ENCODE data around the gene SEC14L6. TPM values are rescaled to one million over a fixed set of nuclear protein-coding genes. Genes with fewer than 3 reads are reported as not detected.

Gene SEC14L6
- total RNA-seq, 4 donors from 2014 or later = 0.22 to 3.0 (median 0.54) TPM

GRCh38 chr22:30516731-30517130 lies 29.8 kb downstream of the SEC14L6 start:
- Histone ChIP-seq H3K9me3 (peaks cover 0 to 8% (median 0%) of the 10 kb centered on the region in 3 donors), H3K27me3 (peaks cover 19% of the 10 kb centered on the region), H3K4me3 (no peak overlapping the region), H3K36me3 (no peaks in the 10 kb centered on the region), H3K4me1 (no peaks in the 10 kb centered on the region), H3K27ac (no peak overlapping the region)
- no peak for ATAC-seq
- 69 to 91% methylated on average over 3 to 4 of the region's 5 CpGs for WGBS, 2 donors (ENCODE audit: low coverage in 1 of 2)
- no peak for TF ChIP-seq CTCF (IDR thresholded peaks at IDR 0.05)
- no peak for TF ChIP-seq EP300 (IDR thresholded peaks at IDR 0.05)
- no peak for TF ChIP-seq POLR2A (IDR thresholded peaks at IDR 0.05)
- TF ChIP-seq POLR2AphosphoS5 (IDR thresholded peaks at IDR 0.05) = no peak

GRCh38 chr22:30516273-30516672 lies 30.3 kb downstream of the SEC14L6 start:
- Histone ChIP-seq H3K27ac (no peak overlapping the region), H3K4me1 (no peaks in the 10 kb centered on the region), H3K4me3 (no peak overlapping the region), H3K9me3 (peaks cover 0 to 8% (median 0%) of the 10 kb centered on the region in 3 donors), H3K27me3 (peaks cover 19% of the 10 kb centered on the region), H3K36me3 (no peaks in the 10 kb centered on the region)
- no peak for TF ChIP-seq EP300 (IDR thresholded peaks at IDR 0.05)
- no peak for TF ChIP-seq POLR2A (IDR thresholded peaks at IDR 0.05)
- no peak for TF ChIP-seq CTCF (IDR thresholded peaks at IDR 0.05)
- no peak for TF ChIP-seq POLR2AphosphoS5 (IDR thresholded peaks at IDR 0.05)
- ATAC-seq = no peak
- 87 to 90% methylated on average over 3 to 5 of the region's 6 CpGs for WGBS, 2 donors (ENCODE audit: low coverage in 1 of 2)

- Histone ChIP-seq H3K4me3 (no peak overlapping the region), H3K9me3 (peaks cover 0 to 8% (median 0%) of the 10 kb centered on the region in 3 donors), H3K4me1 (no peaks in the 10 kb centered on the region), H3K36me3 (no peaks in the 10 kb centered on the region), H3K27ac (no peak overlapping the region), H3K27me3 (peaks cover 7% of the 10 kb centered on the region)
- ATAC-seq = no peak
- WGBS, 2 donors (ENCODE audit: low coverage in 1 of 2) = 100% methylated on average over 1 of the region's 4 CpGs; no CpG with 5 or more reads in 1 of the 2 donors
- TF ChIP-seq POLR2AphosphoS5 (IDR thresholded peaks at IDR 0.05) (no peak), POLR2A (IDR thresholded peaks at IDR 0.05) (no peak), CTCF (IDR thresholded peaks at IDR 0.05) (no peak), EP300 (IDR thresholded peaks at IDR 0.05) (no peak)
These were observed 32.3 kb downstream of the SEC14L6 start for GRCh38 chr22:30514252-30514651.

GRCh38 chr22:30513462-30513861 lies 33.1 kb downstream of the SEC14L6 start:
- H3K27me3 ChIP-seq = peaks cover 13% of the 10 kb centered on the region
- H3K4me1 ChIP-seq = no peaks in the 10 kb centered on the region
- no peaks in the 10 kb centered on the region for H3K36me3 ChIP-seq
- TF ChIP-seq EP300 (IDR thresholded peaks at IDR 0.05) (no peak), POLR2A (IDR thresholded peaks at IDR 0.05) (no peak), POLR2AphosphoS5 (IDR thresholded peaks at IDR 0.05) (no peak), CTCF (IDR thresholded peaks at IDR 0.05) (no peak)
- ATAC-seq = no peak
- H3K4me3 ChIP-seq = no peak overlapping the region
- H3K27ac ChIP-seq = no peak overlapping the region
- peaks cover 0 to 8% (median 0%) of the 10 kb centered on the region in 3 donors for H3K9me3 ChIP-seq
- WGBS, 2 donors (ENCODE audit: low coverage in 1 of 2) = 90 to 100% methylated on average over 3 to 6 of the region's 6 CpGs

GRCh38 chr22:30511911-30512310 lies 34.6 kb downstream of the SEC14L6 start:
- no peaks in the 10 kb centered on the region for H3K36me3 ChIP-seq
- no peaks in the 10 kb centered on the region for H3K4me1 ChIP-seq
- peaks cover 0 to 8% (median 0%) of the 10 kb centered on the region in 3 donors for H3K9me3 ChIP-seq
- WGBS, 2 donors (ENCODE audit: low coverage in 1 of 2) = 81 to 100% methylated on average over 4 to 5 of the region's 7 CpGs
- H3K27ac ChIP-seq = no peak overlapping the region
- no peak for TF ChIP-seq EP300 (IDR thresholded peaks at IDR 0.05)
- no peak for TF ChIP-seq CTCF (IDR thresholded peaks at IDR 0.05)
- TF ChIP-seq POLR2A (IDR thresholded peaks at IDR 0.05) = no peak
- no peak for TF ChIP-seq POLR2AphosphoS5 (IDR thresholded peaks at IDR 0.05)
- H3K27me3 ChIP-seq = peaks cover 26% of the 10 kb centered on the region
- no peak for ATAC-seq
- H3K4me3 ChIP-seq = no peak overlapping the region
